ENCODE results near the gene ADGRA3. TPM values are rescaled to one million over a fixed set of nuclear protein-coding genes. Genes with fewer than 3 reads are reported as not detected.

The ADGRA3 gene
- polyA plus RNA-seq, 3 donors, result 0.07 TPM; not detected in 2

- no peak overlapping the region for H3K27ac Mint-ChIP-seq
- H3K4me3 Mint-ChIP-seq, result no peak overlapping the region
- Histone ChIP-seq H3K27me3 (ENCODE audit: control insufficient read depth in 2 of 2, insufficient read depth in 2 of 2, low read length in 2 of 2) (no peaks in the 10 kb centered on the region), H3K9me3 (replicated peaks in 1 of 2; ENCODE audit: control insufficient read depth in 1 of 2, insufficient read depth in 1 of 2, low read length in 2 of 2) (peaks cover 12 to 24% of the 10 kb centered on the region in 2 donors), H4K20me1 (ENCODE audit: insufficient read depth, low read length) (no peaks in the 10 kb centered on the region), H3K79me2 (ENCODE audit: insufficient read depth, low read length) (no peaks in the 10 kb centered on the region), H3K36me3 (replicated peaks in 1 of 2; ENCODE audit: control insufficient read depth in 1 of 2, insufficient read depth in 2 of 2, low read length in 2 of 2) (no peaks in the 10 kb centered on the region), H2AFZ (ENCODE audit: insufficient read depth, low read depth, low read length, poor library complexity, severe bottlenecking) (no peak overlapping the region), H3K27ac (ENCODE audit: low read depth in 1 of 2, low read length in 2 of 2) (no peak overlapping the region), H3K4me1 (ENCODE audit: control insufficient read depth in 1 of 2, insufficient read depth in 2 of 2, low read length in 2 of 2) (no peaks in the 10 kb centered on the region), H3K4me2 (replicated peaks; ENCODE audit: extremely low read depth, low read length, poor library complexity, severe bottlenecking) (no peak overlapping the region), H3K9ac (ENCODE audit: insufficient read depth, low read length, poor library complexity, severe bottlenecking) (no peak overlapping the region), H3K4me3 (replicated peaks in 1 of 3; ENCODE audit: low read depth in 2 of 3, low read length in 3 of 3) (no peak overlapping the region)
- no peaks in the 10 kb centered on the region for H3K36me3 Mint-ChIP-seq
- no peak for DNase-seq
- intact Hi-C loops (cut with micrococcal nuclease), result no loop called here
- WGBS (ENCODE audit: insufficient coverage), result no CpG with 5 or more reads among the region's 1 CpG
- peaks cover 5 to 39% (median 22%) of the 10 kb centered on the region in 7 donors for H3K9me3 Mint-ChIP-seq
- no peaks in the 10 kb centered on the region for H3K27me3 Mint-ChIP-seq (ENCODE audit: low read depth in 3 of 3)
- no peak for TF ChIP-seq CTCF (IDR thresholded peaks at IDR 0.05)
- H3K4me1 Mint-ChIP-seq, result no peaks in the 10 kb centered on the region
Measured at GRCh38 chr4:22532117-22532516, 16.3 kb upstream of the ADGRA3 start.

GRCh38 chr4:22531311-22532019, 15.6 kb upstream of the ADGRA3 start:
- no peak overlapping the region for H3K4me3 Mint-ChIP-seq
- Histone ChIP-seq H3K9ac (ENCODE audit: insufficient read depth, low read length, poor library complexity, severe bottlenecking) (no peak overlapping the region), H3K79me2 (ENCODE audit: insufficient read depth, low read length) (no peaks in the 10 kb centered on the region), H2AFZ (ENCODE audit: insufficient read depth, low read depth, low read length, poor library complexity, severe bottlenecking) (no peak overlapping the region), H3K4me1 (ENCODE audit: control insufficient read depth in 1 of 2, insufficient read depth in 2 of 2, low read length in 2 of 2) (no peaks in the 10 kb centered on the region), H3K4me2 (replicated peaks; ENCODE audit: extremely low read depth, low read length, poor library complexity, severe bottlenecking) (no peak overlapping the region), H4K20me1 (ENCODE audit: insufficient read depth, low read length) (no peaks in the 10 kb centered on the region), H3K4me3 (replicated peaks in 1 of 3; ENCODE audit: low read depth in 2 of 3, low read length in 3 of 3) (no peak overlapping the region), H3K27me3 (ENCODE audit: control insufficient read depth in 2 of 2, insufficient read depth in 2 of 2, low read length in 2 of 2) (no peaks in the 10 kb centered on the region), H3K27ac (ENCODE audit: low read depth in 1 of 2, low read length in 2 of 2) (no peak overlapping the region), H3K9me3 (replicated peaks in 1 of 2; ENCODE audit: control insufficient read depth in 1 of 2, insufficient read depth in 1 of 2, low read length in 2 of 2) (peaks cover 9 to 24% of the 10 kb centered on the region in 2 donors), H3K36me3 (replicated peaks in 1 of 2; ENCODE audit: control insufficient read depth in 1 of 2, insufficient read depth in 2 of 2, low read length in 2 of 2) (no peaks in the 10 kb centered on the region)
- H3K4me1 Mint-ChIP-seq, result no peaks in the 10 kb centered on the region
- no peak for DNase-seq
- H3K27ac Mint-ChIP-seq, result no peak overlapping the region
- H3K9me3 Mint-ChIP-seq, result peaks cover 5 to 39% (median 22%) of the 10 kb centered on the region in 7 donors
- H3K27me3 Mint-ChIP-seq (ENCODE audit: low read depth in 3 of 3), result no peaks in the 10 kb centered on the region
- H3K36me3 Mint-ChIP-seq, result no peaks in the 10 kb centered on the region
- no peak for TF ChIP-seq CTCF (IDR thresholded peaks at IDR 0.05)
- intact Hi-C loops (cut with micrococcal nuclease), result no loop called here
- 95% methylated on average over 3 of the region's 4 CpGs for WGBS (ENCODE audit: insufficient coverage)
